Breast epithelium (tissue), 3 donors: Measurements from ENCODE around the gene BCL2L15.

Source experiments
- POLR2A ChIP-seq: fragments of 450-650 bp; IDR thresholded peaks from one replicate; pipeline ENCODE4 v1.6.1; 2016; ENCODE audit warnings: antibody characterized with exemption, mild to moderate bottlenecking, moderate library complexity
- TF ChIP-seq, protein P1 (sequence below), 3 donors: fragments of 450-650 bp; IDR thresholded peaks; one replicate each; pipeline ENCODE4 v1.5.1; 2016 to 2017; ENCODE audit warnings: antibody characterized with exemption in 3 of 3, mild to moderate bottlenecking in 3 of 3, moderate library complexity in 3 of 3

DNA sequence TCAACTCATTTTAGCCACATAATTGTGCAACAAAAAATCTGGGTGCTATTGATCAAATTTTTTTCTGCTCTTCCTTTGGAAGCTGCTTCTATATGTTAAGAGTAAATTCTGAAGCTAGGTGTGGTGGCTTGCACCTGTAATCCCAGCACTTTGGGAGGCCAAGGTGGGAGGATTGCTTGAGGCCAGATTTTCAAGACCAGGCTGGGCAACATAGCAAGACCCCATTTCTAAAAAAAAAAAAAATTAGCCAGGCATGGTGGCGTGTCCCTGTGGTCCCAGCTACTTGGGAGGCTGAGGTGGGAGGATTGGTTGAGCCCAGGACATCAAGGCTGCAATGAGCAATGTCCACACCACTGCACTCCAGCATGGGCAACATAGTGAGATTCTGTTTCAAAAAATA lies 50.8 kb downstream of the BCL2L15 start:
- TF ChIP-seq, protein P1, sequence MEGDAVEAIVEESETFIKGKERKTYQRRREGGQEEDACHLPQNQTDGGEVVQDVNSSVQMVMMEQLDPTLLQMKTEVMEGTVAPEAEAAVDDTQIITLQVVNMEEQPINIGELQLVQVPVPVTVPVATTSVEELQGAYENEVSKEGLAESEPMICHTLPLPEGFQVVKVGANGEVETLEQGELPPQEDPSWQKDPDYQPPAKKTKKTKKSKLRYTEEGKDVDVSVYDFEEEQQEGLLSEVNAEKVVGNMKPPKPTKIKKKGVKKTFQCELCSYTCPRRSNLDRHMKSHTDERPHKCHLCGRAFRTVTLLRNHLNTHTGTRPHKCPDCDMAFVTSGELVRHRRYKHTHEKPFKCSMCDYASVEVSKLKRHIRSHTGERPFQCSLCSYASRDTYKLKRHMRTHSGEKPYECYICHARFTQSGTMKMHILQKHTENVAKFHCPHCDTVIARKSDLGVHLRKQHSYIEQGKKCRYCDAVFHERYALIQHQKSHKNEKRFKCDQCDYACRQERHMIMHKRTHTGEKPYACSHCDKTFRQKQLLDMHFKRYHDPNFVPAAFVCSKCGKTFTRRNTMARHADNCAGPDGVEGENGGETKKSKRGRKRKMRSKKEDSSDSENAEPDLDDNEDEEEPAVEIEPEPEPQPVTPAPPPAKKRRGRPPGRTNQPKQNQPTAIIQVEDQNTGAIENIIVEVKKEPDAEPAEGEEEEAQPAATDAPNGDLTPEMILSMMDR (IDR thresholded peaks at IDR 0.05), result no peak
- TF ChIP-seq POLR2A, result no peak
